MCF 10A (cell line): Measurements from ENCODE around the gene C3orf49. TPM values are rescaled to one million over a fixed set of nuclear protein-coding genes. Genes with fewer than 3 reads are reported as not detected.

ENCODE experiments used
- Bru-seq: library from RNA; stranded (reverse); fragments of 400-500 nt; gene quantifications from one replicate; lab custom pipeline; 2021; lab: Mats Ljungman, UMichigan
- BruChase-seq, 2 experiments: library from RNA; stranded (reverse); fragments of 400-500 nt; gene quantifications; one replicate each; lab custom pipeline; 2021; lab: Mats Ljungman, UMichigan
- BruUV-seq: library from RNA; stranded (reverse); fragments of 400-500 nt; replicated peaks from 2 replicates; lab custom pipeline; 2021; lab: Mats Ljungman, UMichigan
- CTCF ChIA-PET: fragments of 300-600 bp; sonication (Branson Sonifier 250); formaldehyde crosslinking; extraction: SDS; loops from one replicate; lab custom pipeline; 2021; ENCODE audit warnings: antibody characterized with exemption, inconsistent platforms; lab: Yijun Ruan, JAX
- POLR2A ChIA-PET: fragments of 300-600, 350-650 bp; sonication (Branson Sonifier 250); formaldehyde crosslinking; extraction: SDS; loops from one replicate; lab custom pipeline; 2020; ENCODE audit warnings: antibody characterized with exemption, inconsistent platforms; lab: Yijun Ruan, JAX
- DNase-seq: peaks from one replicate; pipeline ENCODE4 v3.0.0-alpha.2; 2018; ENCODE audit not compliant: unreplicated experiment
- H3K27ac Mint-ChIP-seq: one replicate; pipeline ENCODE4 v1.8.0; 2022; ENCODE audit warnings: mild to moderate bottlenecking, low read depth, mixed read lengths; ENCODE audit not compliant: unreplicated experiment
- H3K27me3 Mint-ChIP-seq: one replicate; pipeline ENCODE4 v1.8.0; 2022; ENCODE audit warnings: mixed read lengths; ENCODE audit not compliant: insufficient read depth, unreplicated experiment
- H3K36me3 Mint-ChIP-seq: one replicate; pipeline ENCODE4 v1.8.0; 2022; ENCODE audit warnings: mild to moderate bottlenecking, moderate library complexity, mixed read lengths; ENCODE audit not compliant: insufficient read depth, unreplicated experiment
- H3K4me1 Mint-ChIP-seq: one replicate; pipeline ENCODE4 v1.8.0; 2022; ENCODE audit warnings: mixed read lengths; ENCODE audit not compliant: insufficient read depth, unreplicated experiment
- H3K4me3 Mint-ChIP-seq: one replicate; pipeline ENCODE4 v1.8.0; 2022; ENCODE audit warnings: mild to moderate bottlenecking, moderate library complexity, mixed read lengths; ENCODE audit not compliant: unreplicated experiment
- H3K9me3 Mint-ChIP-seq: one replicate; pipeline ENCODE4 v1.8.0; 2022; ENCODE audit warnings: mixed read lengths; ENCODE audit not compliant: unreplicated experiment
- CTCF ChIP-seq: fragments of 200-600 bp; IDR thresholded peaks from one replicate; pipeline ENCODE4 v1.8.0; 2022; ENCODE audit warnings: antibody characterized with exemption, mild to moderate bottlenecking; ENCODE audit not compliant: unreplicated experiment
- intact Hi-C: fragments of 100-400 bp; cut with micrococcal nuclease; formaldehyde crosslinking; loops from 2 replicates; pipeline ENCODE4 v1.14.1; 2022
- long read RNA-seq: library from polyadenylated mRNA; stranded (forward); transcript quantifications from one replicate; pipeline ENCODE4 v2.0.0, GENCODE V29; 2022
- total RNA-seq: library from RNA; stranded (reverse); gene quantifications from 2 replicates; pipeline ENCODE4 v1.2.3, GENCODE V29; 2022

C3orf49 gene, protein sequence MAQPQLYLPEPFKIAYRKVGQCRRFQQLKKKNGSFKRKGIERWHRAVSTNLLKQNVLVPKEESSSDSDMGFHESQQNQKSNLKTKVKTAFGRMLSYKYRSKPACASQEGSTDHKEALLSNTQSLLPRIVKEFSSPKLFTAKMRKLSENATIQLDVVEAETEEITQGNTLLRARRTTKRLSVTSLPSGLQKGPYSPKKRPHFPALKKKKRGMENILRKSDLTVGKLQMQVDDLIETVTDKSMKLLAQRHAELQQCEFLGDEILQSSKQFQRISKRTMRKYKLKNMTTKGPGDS
- total RNA-seq, result not detected in 2 replicates
- Bru-seq, nascent RNA, result not detected
- not detected for BruChase-seq, experiment 1, labeled RNA remaining after a 6-hour chase
- BruChase-seq, experiment 2, labeled RNA remaining after a 2-hour chase, result not detected
- long read RNA-seq, partial matches to known transcripts, result 0 of 1 reads
- long read RNA-seq, other reads (novel, unspliced or antisense), result 1 of 1 reads

- no peaks in the 10 kb centered on the region for H3K36me3 Mint-ChIP-seq
- ChIA-PET CTCF (interaction anchor here (0.6 to 16.7 kb wide), 28 partner anchors 9 to 1197 kb away, joined by 3 to 401 read pairs (median 4); no protein-coding TSS in a partner anchor), POLR2A (no interaction called here)
- H3K4me3 Mint-ChIP-seq, result no peak within 1 kb of the TSS
- intact Hi-C loops, result loop anchor here (5.0 kb wide), 1 partner anchor 173 kb away; no protein-coding TSS in a partner anchor
- H3K4me1 Mint-ChIP-seq, result peaks cover 4% of the 10 kb centered on the region
- H3K9me3 Mint-ChIP-seq, result no peaks in the 10 kb centered on the region
- no peaks in the 10 kb centered on the region for H3K27me3 Mint-ChIP-seq
- BruUV-seq, result no TSS peak
- DNase-seq, result no peak
- no peak for TF ChIP-seq CTCF
- H3K27ac Mint-ChIP-seq, result no peak within 1 kb of the TSS
Observed at GRCh38 chr3:63819151-63819398, at the start of gene C3orf49. TSS of gene C3orf49 (plus strand) at chr3:63819299. CDS start at chr3:63819472, 173 bp downstream.

GRCh38 chr3:63774781-63775180, 44.3 kb upstream of the C3orf49 start:
- Mint-ChIP-seq H3K4me3 (no peak overlapping the region), H3K27me3 (no peaks in the 10 kb centered on the region), H3K9me3 (no peaks in the 10 kb centered on the region), H3K27ac (no peak overlapping the region), H3K36me3 (no peaks in the 10 kb centered on the region), H3K4me1 (no peaks in the 10 kb centered on the region)
- BruUV-seq, result no TSS peak
- DNase-seq, result peak; percentile 22
- no peak for TF ChIP-seq CTCF
- intact Hi-C loops, result no loop called here
- CTCF ChIA-PET, result no interaction called here
- POLR2A ChIA-PET, result no interaction called here

GRCh38 chr3:63779227-63779626, 39.9 kb upstream of the C3orf49 start:
- no TSS peak for BruUV-seq
- TF ChIP-seq CTCF, result no peak

GRCh38 chr3:63791974-63792373, 27.1 kb upstream of the C3orf49 start:
- CTCF ChIA-PET, result interaction anchor here (0.6 to 7.2 kb wide), 14 partner anchors 11 to 1496 kb away, joined by 3 to 123 read pairs (median 3); partner anchors contain the start of gene C3orf49
- Mint-ChIP-seq H3K9me3 (no peaks in the 10 kb centered on the region), H3K36me3 (no peaks in the 10 kb centered on the region), H3K4me3 (no peak overlapping the region), H3K4me1 (peaks cover 9% of the 10 kb centered on the region), H3K27ac (no peak overlapping the region), H3K27me3 (peaks cover 6% of the 10 kb centered on the region)
- peak; percentile 63 for TF ChIP-seq CTCF
- BruUV-seq, result no TSS peak
- intact Hi-C loops, result loop anchor here (1.0 kb wide), 3 partner anchors 26 to 441 kb away; no protein-coding TSS in a partner anchor
- POLR2A ChIA-PET, result interaction anchor here (0.6 to 1.0 kb wide), 3 partner anchors 12 to 448 kb away, joined by 3 read pairs; no protein-coding TSS in a partner anchor
- DNase-seq, result peak; percentile 76

More at GRCh38 chr3:63779227-63779626, 39.9 kb upstream of the C3orf49 start:
- no peaks in the 10 kb centered on the region for H3K36me3 Mint-ChIP-seq
- no peak overlapping the region for H3K4me3 Mint-ChIP-seq
- no peaks in the 10 kb centered on the region for H3K9me3 Mint-ChIP-seq
- ChIA-PET POLR2A (no interaction called here), CTCF (interaction anchor here (1.5 kb wide), 1 partner anchor 39 kb away, joined by 4 read pairs; the partner anchor contains the start of gene C3orf49)
- no peak overlapping the region for H3K27ac Mint-ChIP-seq
- H3K27me3 Mint-ChIP-seq, result no peaks in the 10 kb centered on the region
- intact Hi-C loops, result no loop called here
- no peak for DNase-seq
- no peaks in the 10 kb centered on the region for H3K4me1 Mint-ChIP-seq
